Type B pancreatic cell (in vitro differentiated cells): ENCODE results near the gene DEPDC5. TPM values are rescaled to one million over a fixed set of nuclear protein-coding genes. Genes with fewer than 3 reads are reported as not detected.

ENCODE experiments used
- DNase-seq: peaks from one replicate; pipeline ENCODE4 v3.0.0; 2021; ENCODE audit warnings: mixed read lengths; ENCODE audit not compliant: unreplicated experiment; ENCODE audit errors: extremely low spot score
- H3K27ac Mint-ChIP-seq: 2 replicates; pipeline ENCODE4 v1.8.0; 2021; ENCODE audit warnings: mild to moderate bottlenecking, mixed read lengths
- H3K27me3 Mint-ChIP-seq: 2 replicates; pipeline ENCODE4 v1.8.0; 2021; ENCODE audit warnings: mixed read lengths
- H3K36me3 Mint-ChIP-seq: 2 replicates; pipeline ENCODE4 v1.8.0; 2021; ENCODE audit warnings: mixed read lengths
- H3K4me1 Mint-ChIP-seq: one replicate; pipeline ENCODE4 v1.8.0; 2021; ENCODE audit warnings: mixed read lengths; ENCODE audit not compliant: unreplicated experiment
- H3K4me3 Mint-ChIP-seq: 2 replicates; pipeline ENCODE4 v1.8.0; 2021; ENCODE audit warnings: mild to moderate bottlenecking, mixed read lengths
- H3K9me3 Mint-ChIP-seq: 2 replicates; pipeline ENCODE4 v1.8.0; 2021; ENCODE audit warnings: mixed read lengths
- CTCF ChIP-seq: fragments of 200-600 bp; sonication (generic); conservative IDR thresholded peaks from 2 replicates; pipeline ENCODE4 v1.5.0; 2021; ENCODE audit warnings: antibody characterized with exemption, mild to moderate bottlenecking
- total RNA-seq: library from RNA; stranded (reverse); gene quantifications from 2 replicates; pipeline ENCODE4 v1.2.1, GENCODE V29; 2021; ENCODE audit warnings: low replicate concordance

DEPDC5 gene
- total RNA-seq, 1 donor from 2014 or later: 40.6 TPM

GRCh38 chr22:31829505-31829904 is 75.7 kb downstream of the DEPDC5 start:
- Mint-ChIP-seq H3K4me1 (peaks cover 10% of the 10 kb centered on the region), H3K27ac (peak overlapping the region; percentile 44), H3K9me3 (no peaks in the 10 kb centered on the region), H3K27me3 (no peaks in the 10 kb centered on the region), H3K36me3 (peaks cover 20% of the 10 kb centered on the region), H3K4me3 (no peak overlapping the region)
- DNase-seq: no peak
- no peak for TF ChIP-seq CTCF

- Mint-ChIP-seq H3K4me1 (peaks cover 10% of the 10 kb centered on the region), H3K4me3 (no peak overlapping the region), H3K27me3 (no peaks in the 10 kb centered on the region), H3K27ac (no peak overlapping the region), H3K9me3 (no peaks in the 10 kb centered on the region), H3K36me3 (peaks cover 20% of the 10 kb centered on the region)
- no peak for DNase-seq
- no peak for TF ChIP-seq CTCF
Measured at GRCh38 chr22:31830721-31831070, 76.9 kb downstream of the DEPDC5 start.

GRCh38 chr22:31833930-31834329 is 80.1 kb downstream of the DEPDC5 start:
- no peak for TF ChIP-seq CTCF
- no peaks in the 10 kb centered on the region for H3K27me3 Mint-ChIP-seq

GRCh38 chr22:31836010-31836409 is 82.2 kb downstream of the DEPDC5 start:
- TF ChIP-seq CTCF: no peak
- H3K27ac Mint-ChIP-seq: no peak overlapping the region
- H3K27me3 Mint-ChIP-seq: no peaks in the 10 kb centered on the region
- H3K36me3 Mint-ChIP-seq: peaks cover 12% of the 10 kb centered on the region
- DNase-seq: no peak
- H3K9me3 Mint-ChIP-seq: no peaks in the 10 kb centered on the region
- no peaks in the 10 kb centered on the region for H3K4me1 Mint-ChIP-seq
- no peak overlapping the region for H3K4me3 Mint-ChIP-seq

More at GRCh38 chr22:31833930-31834329, 80.1 kb downstream of the DEPDC5 start:
- Mint-ChIP-seq H3K27ac (no peak overlapping the region), H3K36me3 (peaks cover 12% of the 10 kb centered on the region), H3K9me3 (no peaks in the 10 kb centered on the region), H3K4me3 (no peak overlapping the region), H3K4me1 (peaks cover 10% of the 10 kb centered on the region)
- no peak for DNase-seq

- Mint-ChIP-seq H3K36me3 (peaks cover 24% of the 10 kb centered on the region), H3K27ac (no peak overlapping the region)
Measured at GRCh38 chr22:31838917-31839316, 85.1 kb downstream of the DEPDC5 start.

More at GRCh38 chr22:31838917-31839316, 85.1 kb downstream of the DEPDC5 start:
- Mint-ChIP-seq H3K4me1 (no peaks in the 10 kb centered on the region), H3K4me3 (no peak overlapping the region), H3K27me3 (no peaks in the 10 kb centered on the region), H3K9me3 (no peaks in the 10 kb centered on the region)
- no peak for TF ChIP-seq CTCF
- no peak for DNase-seq
